D721Med (cell line): ENCODE measurements around the gene SNTG2.

Experiments used
- DNase-seq: peaks from one replicate; pipeline ENCODE4 v3.0.0; 2011; ENCODE audit warnings: low spot score; ENCODE audit not compliant: insufficient read length
- FAIRE-seq: peaks from 2 replicates; lab custom pipeline; 2011; peaks lifted over from hg19 to GRCh38; lab: Jason Lieb, UNC
- TF ChIP-seq, protein P1 (sequence below): IDR thresholded peaks from 2 replicates; pipeline ENCODE4 v1.5.1; 2012; ENCODE audit warnings: mild to moderate bottlenecking, control low read depth; ENCODE audit not compliant: insufficient read depth; ENCODE audit errors: missing control alignments

SNTG2 gene

DNA sequence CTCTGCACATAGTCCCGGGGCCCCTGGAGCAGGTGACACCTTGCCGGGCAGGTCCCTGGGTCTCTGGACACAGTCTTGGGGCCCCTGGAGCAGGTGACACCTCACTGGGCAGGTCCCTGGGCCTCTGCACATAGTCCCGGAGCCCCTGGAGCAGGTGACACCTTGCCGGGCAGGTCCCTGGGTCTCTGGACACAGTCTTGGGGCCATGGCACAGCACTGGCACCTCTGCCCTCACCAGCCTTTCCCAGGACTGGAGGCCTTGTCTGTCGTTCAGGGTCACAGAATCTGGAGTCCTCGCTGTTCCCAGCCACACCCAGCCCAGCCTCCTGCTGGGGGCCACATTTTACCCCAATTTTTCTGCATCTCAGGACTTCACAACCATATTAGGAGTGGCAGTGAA is 464.9 kb downstream of the SNTG2 start:
- TF ChIP-seq, protein P1, sequence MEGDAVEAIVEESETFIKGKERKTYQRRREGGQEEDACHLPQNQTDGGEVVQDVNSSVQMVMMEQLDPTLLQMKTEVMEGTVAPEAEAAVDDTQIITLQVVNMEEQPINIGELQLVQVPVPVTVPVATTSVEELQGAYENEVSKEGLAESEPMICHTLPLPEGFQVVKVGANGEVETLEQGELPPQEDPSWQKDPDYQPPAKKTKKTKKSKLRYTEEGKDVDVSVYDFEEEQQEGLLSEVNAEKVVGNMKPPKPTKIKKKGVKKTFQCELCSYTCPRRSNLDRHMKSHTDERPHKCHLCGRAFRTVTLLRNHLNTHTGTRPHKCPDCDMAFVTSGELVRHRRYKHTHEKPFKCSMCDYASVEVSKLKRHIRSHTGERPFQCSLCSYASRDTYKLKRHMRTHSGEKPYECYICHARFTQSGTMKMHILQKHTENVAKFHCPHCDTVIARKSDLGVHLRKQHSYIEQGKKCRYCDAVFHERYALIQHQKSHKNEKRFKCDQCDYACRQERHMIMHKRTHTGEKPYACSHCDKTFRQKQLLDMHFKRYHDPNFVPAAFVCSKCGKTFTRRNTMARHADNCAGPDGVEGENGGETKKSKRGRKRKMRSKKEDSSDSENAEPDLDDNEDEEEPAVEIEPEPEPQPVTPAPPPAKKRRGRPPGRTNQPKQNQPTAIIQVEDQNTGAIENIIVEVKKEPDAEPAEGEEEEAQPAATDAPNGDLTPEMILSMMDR: no peak
- FAIRE-seq (no peak), DNase-seq (no peak)
